OCI-LY7 (cell line): ENCODE results near the gene RGL1. TPM values are rescaled to one million over a fixed set of nuclear protein-coding genes. Genes with fewer than 3 reads are reported as not detected.

Experiments
- BruUV-seq: library from RNA; stranded (reverse); fragments of 400-500 nt; replicated peaks from 2 replicates; lab custom pipeline; 2021; lab: Mats Ljungman, UMichigan
- CTCF ChIA-PET: fragments of 300-600 bp; sonication (Branson Sonifier 250); formaldehyde crosslinking; loops from one replicate; lab custom pipeline; 2022; ENCODE audit warnings: antibody characterized with exemption; ENCODE audit not compliant: unreplicated experiment; lab: Charles Lee
- POLR2A ChIA-PET: fragments of 300-600 bp; sonication (Branson Sonifier 250); formaldehyde crosslinking; loops from one replicate; lab custom pipeline; 2022; ENCODE audit warnings: antibody characterized with exemption; lab: Charles Lee
- DNase-seq: peaks from one replicate; pipeline ENCODE4 v3.0.0-alpha.2; 2015; ENCODE audit warnings: low spot score
- H2AFZ ChIP-seq: fragments of 200-600 bp; sonication (generic), shearing (Covaris generic); 2 replicates; pipeline ENCODE4 v1.6.1; 2014; ENCODE audit warnings: mild to moderate bottlenecking, antibody characterized with exemption, low read length, moderate library complexity
- H3K27ac ChIP-seq: fragments of 200-600 bp; sonication (generic); 2 replicates; pipeline ENCODE4 v1.5.1; 2014; ENCODE audit warnings: mixed run types, low read depth, mild to moderate bottlenecking, moderate library complexity, low read length, inconsistent platforms; ENCODE audit not compliant: poor library complexity, severe bottlenecking
- H3K36me3 ChIP-seq: fragments of 200-600 bp; sonication (generic); 2 replicates; pipeline ENCODE4 v1.6.1; 2014; ENCODE audit warnings: mild to moderate bottlenecking, antibody characterized with exemption, low read length, moderate library complexity, mixed read lengths; ENCODE audit not compliant: insufficient read depth
- H3K4me1 ChIP-seq: fragments of 200-600 bp; sonication (generic); 2 replicates; pipeline ENCODE4 v1.5.1; 2014; ENCODE audit warnings: mild to moderate bottlenecking, low read length; ENCODE audit not compliant: insufficient read depth, poor library complexity, severe bottlenecking
- H3K4me2 ChIP-seq: fragments of 200-600 bp; sonication (generic); 2 replicates; pipeline ENCODE4 v1.6.1; 2014; ENCODE audit warnings: mild to moderate bottlenecking, low read length
- H3K4me3 ChIP-seq: fragments of 200-600 bp; sonication (generic); 2 replicates; pipeline ENCODE4 v1.5.1; 2014; ENCODE audit warnings: mild to moderate bottlenecking, low read depth, low read length; ENCODE audit not compliant: poor library complexity, severe bottlenecking
- H3K79me2 ChIP-seq: fragments of 200-600 bp; sonication (generic); 2 replicates; pipeline ENCODE4 v1.6.1; 2016; ENCODE audit warnings: low read depth, mild to moderate bottlenecking, low read length, moderate library complexity, mixed read lengths; ENCODE audit not compliant: insufficient read depth
- H3K9me2 ChIP-seq: fragments of 200-600 bp; sonication (generic); 2 replicates; pipeline ENCODE4 v1.6.1; 2016; ENCODE audit warnings: mild to moderate bottlenecking, low read length, mixed read lengths; ENCODE audit not compliant: insufficient read depth
- H3K9me3 ChIP-seq: fragments of 200-600 bp; sonication (generic); 2 replicates; pipeline ENCODE4 v1.6.1; 2014; ENCODE audit warnings: mild to moderate bottlenecking, mixed run types, low read length, mixed read lengths
- H4K20me1 ChIP-seq: fragments of 200-600 bp; sonication (generic); 2 replicates; pipeline ENCODE4 v1.6.1; 2014; ENCODE audit warnings: mild to moderate bottlenecking, antibody characterized with exemption, low read length, moderate library complexity, mixed read lengths; ENCODE audit not compliant: insufficient read depth
- EZH2phosphoT487 ChIP-seq: fragments of 200-600 bp; sonication (generic); IDR thresholded peaks from 2 replicates; pipeline ENCODE4 v1.6.1; 2018; ENCODE audit warnings: low read depth, borderline replicate concordance, mild to moderate bottlenecking, mixed run types, antibody characterized with exemption, low read length, moderate library complexity, mixed read lengths
- intact Hi-C: fragments of 100-400 bp; cut with micrococcal nuclease; formaldehyde crosslinking; loops from one replicate; pipeline ENCODE4 v1.10.0; 2022; ENCODE audit not compliant: unreplicated experiment
- total RNA-seq, 2 experiments: library from RNA; depleted of rRNA in 1 of 2; stranded (reverse); fragments of >200 nt in 1 of 2; shearing (Covaris generic) in 1 of 2; gene quantifications; 2 replicates each; pipeline ENCODE4 v1.2.3, GENCODE V29; 2014 to 2022
- TF ChIP-seq, protein P1 (sequence below): fragments of 200-600 bp; sonication (generic); conservative IDR thresholded peaks from 2 replicates; pipeline ENCODE4 v1.5.1; 2014; ENCODE audit warnings: mild to moderate bottlenecking, antibody characterized with exemption, low read length, moderate library complexity, mixed read lengths

Gene RGL1
- total RNA-seq, 2 experiments from 2014 or later, result 0.32 to 0.35 TPM

- CTCF ChIA-PET, result no interaction called here
- no TSS peak for BruUV-seq
- H3K9me3 ChIP-seq, result no peaks in the 10 kb centered on the region
- no peaks in the 10 kb centered on the region for H3K4me1 ChIP-seq
- H3K27ac ChIP-seq, result no peak overlapping the region
- no peaks in the 10 kb centered on the region for H4K20me1 ChIP-seq
- no peaks in the 10 kb centered on the region for H3K36me3 ChIP-seq
- no peaks in the 10 kb centered on the region for H3K9me2 ChIP-seq
- POLR2A ChIA-PET, result no interaction called here
- no peaks in the 10 kb centered on the region for H3K79me2 ChIP-seq
- DNase-seq, result no peak
- TF ChIP-seq, protein P1, sequence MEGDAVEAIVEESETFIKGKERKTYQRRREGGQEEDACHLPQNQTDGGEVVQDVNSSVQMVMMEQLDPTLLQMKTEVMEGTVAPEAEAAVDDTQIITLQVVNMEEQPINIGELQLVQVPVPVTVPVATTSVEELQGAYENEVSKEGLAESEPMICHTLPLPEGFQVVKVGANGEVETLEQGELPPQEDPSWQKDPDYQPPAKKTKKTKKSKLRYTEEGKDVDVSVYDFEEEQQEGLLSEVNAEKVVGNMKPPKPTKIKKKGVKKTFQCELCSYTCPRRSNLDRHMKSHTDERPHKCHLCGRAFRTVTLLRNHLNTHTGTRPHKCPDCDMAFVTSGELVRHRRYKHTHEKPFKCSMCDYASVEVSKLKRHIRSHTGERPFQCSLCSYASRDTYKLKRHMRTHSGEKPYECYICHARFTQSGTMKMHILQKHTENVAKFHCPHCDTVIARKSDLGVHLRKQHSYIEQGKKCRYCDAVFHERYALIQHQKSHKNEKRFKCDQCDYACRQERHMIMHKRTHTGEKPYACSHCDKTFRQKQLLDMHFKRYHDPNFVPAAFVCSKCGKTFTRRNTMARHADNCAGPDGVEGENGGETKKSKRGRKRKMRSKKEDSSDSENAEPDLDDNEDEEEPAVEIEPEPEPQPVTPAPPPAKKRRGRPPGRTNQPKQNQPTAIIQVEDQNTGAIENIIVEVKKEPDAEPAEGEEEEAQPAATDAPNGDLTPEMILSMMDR, result no peak
- no peak overlapping the region for H3K4me2 ChIP-seq
- intact Hi-C loops, result no loop called here
- H2AFZ ChIP-seq, result no peak overlapping the region
- H3K4me3 ChIP-seq, result no peak overlapping the region
Measured at GRCh38 chr1:183879966-183880365, 75.0 kb downstream of the RGL1 start.

DNA sequence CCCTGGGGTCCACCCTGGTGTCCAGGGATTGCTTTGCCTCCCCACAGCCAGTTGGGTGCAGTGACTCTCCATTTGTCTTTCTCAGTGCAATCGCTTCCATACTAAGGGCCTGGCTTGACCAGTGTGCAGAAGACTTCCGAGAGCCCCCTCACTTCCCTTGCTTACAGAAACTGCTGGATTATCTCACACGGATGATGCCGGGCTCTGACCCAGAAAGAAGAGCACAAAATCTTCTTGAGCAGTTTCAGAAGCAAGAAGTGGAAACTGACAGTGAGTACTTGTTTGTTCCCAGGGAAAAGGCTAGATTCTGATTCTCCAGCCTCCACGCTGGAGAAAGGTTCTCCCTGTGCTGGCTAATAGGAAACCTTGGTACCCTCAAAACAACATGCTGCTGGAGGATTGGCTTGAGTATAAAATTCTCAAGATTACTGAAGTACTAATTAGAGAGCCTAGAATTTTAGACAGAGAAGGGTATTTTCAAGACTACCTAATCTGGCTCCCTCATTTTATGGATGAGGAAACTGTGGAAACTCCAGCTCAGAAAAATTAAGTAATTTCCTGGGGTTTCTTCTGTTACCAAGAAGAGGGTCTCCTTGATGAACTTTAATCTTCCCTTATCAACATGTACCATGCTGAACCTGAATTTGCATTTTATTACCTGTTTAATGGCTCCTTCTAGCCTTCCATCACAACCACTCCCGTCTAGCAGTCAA is 75.8 kb downstream of the RGL1 start:
- H3K4me2 ChIP-seq, result no peak overlapping the region
- no peaks in the 10 kb centered on the region for H3K4me1 ChIP-seq
- no peaks in the 10 kb centered on the region for H3K36me3 ChIP-seq
- no peaks in the 10 kb centered on the region for H3K9me3 ChIP-seq
- H2AFZ ChIP-seq, result no peak overlapping the region
- no peak overlapping the region for H3K27ac ChIP-seq
- no TSS peak for BruUV-seq
- intact Hi-C loops, result no loop called here
- no peaks in the 10 kb centered on the region for H4K20me1 ChIP-seq
- POLR2A ChIA-PET, result no interaction called here
- CTCF ChIA-PET, result no interaction called here
- H3K79me2 ChIP-seq, result no peaks in the 10 kb centered on the region
- no peak overlapping the region for H3K4me3 ChIP-seq
- no peaks in the 10 kb centered on the region for H3K9me2 ChIP-seq
- no peak for TF ChIP-seq EZH2phosphoT487
- TF ChIP-seq, protein P1, result no peak
- DNase-seq, result no peak

DNA sequence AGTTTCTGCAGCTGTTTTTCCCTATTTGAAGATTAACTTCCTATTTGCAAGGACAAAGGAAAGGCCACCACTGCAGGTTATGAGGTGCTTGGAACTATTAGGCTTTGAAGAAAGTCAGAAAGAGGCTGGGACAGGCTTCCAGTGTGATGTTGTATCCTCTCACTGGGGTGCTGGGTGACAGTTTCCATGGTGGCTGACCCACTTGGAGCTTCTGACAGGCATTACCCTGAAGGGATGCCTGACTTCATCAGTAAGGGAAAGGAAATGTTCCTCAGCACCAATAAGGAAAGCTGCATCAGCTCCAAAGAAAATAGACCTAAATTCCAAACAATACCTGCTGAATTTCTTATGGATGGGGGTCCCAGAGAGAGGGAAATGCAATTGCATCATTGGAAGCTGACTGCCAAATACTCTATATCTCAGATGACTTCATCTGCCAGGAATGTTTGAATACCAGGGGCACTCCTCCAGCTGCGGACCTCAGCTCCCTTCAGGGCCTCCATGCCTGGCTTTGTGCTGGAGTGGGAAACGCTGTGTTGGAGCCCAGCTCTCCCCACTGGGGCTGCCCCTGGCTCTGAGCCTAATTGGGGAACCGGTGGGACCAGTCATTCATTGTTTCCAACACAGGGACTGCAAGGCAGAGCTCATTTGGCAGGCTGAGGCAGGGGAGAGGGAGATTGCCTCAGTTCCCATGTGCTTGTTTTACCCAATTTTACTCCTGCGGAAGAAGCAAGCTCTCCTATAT is 76.6 kb downstream of the RGL1 start:
- no peaks in the 10 kb centered on the region for H3K9me3 ChIP-seq
- ChIA-PET CTCF (no interaction called here), POLR2A (no interaction called here)
- no peak overlapping the region for H2AFZ ChIP-seq
- no peak overlapping the region for H3K27ac ChIP-seq
- no peak for DNase-seq
- H3K4me2 ChIP-seq, result no peak overlapping the region
- no peaks in the 10 kb centered on the region for H4K20me1 ChIP-seq
- no peaks in the 10 kb centered on the region for H3K4me1 ChIP-seq
- no TSS peak for BruUV-seq
- no peaks in the 10 kb centered on the region for H3K36me3 ChIP-seq
- H3K9me2 ChIP-seq, result no peaks in the 10 kb centered on the region
- no peak overlapping the region for H3K4me3 ChIP-seq
- no peaks in the 10 kb centered on the region for H3K79me2 ChIP-seq
- TF ChIP-seq, protein P1, result no peak
- intact Hi-C loops, result no loop called here
